ENCODE measurements around the gene FBXO38. TPM values are rescaled to one million over a fixed set of nuclear protein-coding genes. Genes with fewer than 3 reads are reported as not detected.
A peak's percentile ranks its signal among the peaks of the same experiment; 100 is the strongest.

Gene FBXO38
- polyA plus RNA-seq, 1 of the 3 experiments (the other 2 are of a cell fraction), result 15.5 TPM

DNA sequence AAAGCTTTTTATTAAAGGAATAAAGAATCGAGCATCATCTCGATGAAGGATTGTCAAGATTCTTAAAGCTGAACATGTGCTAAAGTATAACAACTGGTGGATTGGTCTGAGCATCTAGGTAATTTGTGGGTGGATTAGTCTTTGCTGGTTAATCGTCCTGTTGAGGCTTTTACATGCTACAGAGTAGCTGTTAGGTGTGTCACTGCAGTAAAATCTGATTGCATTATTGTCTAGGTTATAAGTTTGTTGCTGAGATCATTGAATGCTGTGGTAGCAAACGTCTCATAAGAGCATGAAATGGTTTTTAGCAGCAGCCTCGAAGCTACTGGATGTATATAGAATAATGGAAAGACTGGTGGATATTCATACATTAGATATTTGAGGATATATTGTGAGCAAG lies 7.2 kb downstream of the FBXO38 start:
- peaks cover 0 to 5% of the 10 kb centered on the region in 2 experiments; a peak in 2 of 4 replicates for H3K4me1 ChIP-seq (ENCODE audit: control insufficient read depth in 1 of 2, insufficient read depth in 2 of 2, low read depth in 1 of 2, low read length in 1 of 2)
- H3K9ac ChIP-seq, result no peak overlapping the region; the same call in 1 of the 2 replicates
- CTCF ChIA-PET, result interaction anchor here (0.9 to 1.8 kb wide), 3 partner anchors 19 to 340 kb away, joined by 3 to 10 read pairs (median 4); no protein-coding TSS in a partner anchor
- H3K27ac ChIP-seq (ENCODE audit: low read depth in 2 of 2, low read length in 1 of 2), result peak overlapping the region in 1 of 2 experiments; percentile 72; a peak in 2 of 4 replicates
- peaks cover 86% of the 10 kb centered on the region for H3K79me2 ChIP-seq (ENCODE audit: insufficient read depth)
- no peaks in the 10 kb centered on the region for H3K27me3 ChIP-seq (ENCODE audit: insufficient read depth)
- H3K9me2 ChIP-seq, result no peaks in the 10 kb centered on the region
- 73% methylated on average over 5 of the region's 5 CpGs for WGBS (ENCODE audit: low lambda C conversion rate)
- no peak overlapping the region for H3K4me3 ChIP-seq (ENCODE audit: low read depth in 2 of 2, low read length in 1 of 2)
- H4K20me1 ChIP-seq (ENCODE audit: insufficient read depth), result peaks cover 66% of the 10 kb centered on the region
- H3K9me3 ChIP-seq, result no peaks in the 10 kb centered on the region
- POLR2A ChIA-PET, result no interaction called here
- no peak overlapping the region for H3K4me2 ChIP-seq
- DNase-seq, result no peak
- peaks cover 36 to 40% of the 10 kb centered on the region in 2 experiments for H3K36me3 ChIP-seq (replicated peaks in 1 of 2; ENCODE audit: control insufficient read depth in 1 of 2, insufficient read depth in 2 of 2, low read length in 1 of 2)
- H3F3A ChIP-seq (replicated peaks; ENCODE audit: insufficient read depth), result no peaks in the 10 kb centered on the region
- no peak overlapping the region for H2AFZ ChIP-seq (ENCODE audit: low read depth)
- TF ChIP-seq, protein P1, sequence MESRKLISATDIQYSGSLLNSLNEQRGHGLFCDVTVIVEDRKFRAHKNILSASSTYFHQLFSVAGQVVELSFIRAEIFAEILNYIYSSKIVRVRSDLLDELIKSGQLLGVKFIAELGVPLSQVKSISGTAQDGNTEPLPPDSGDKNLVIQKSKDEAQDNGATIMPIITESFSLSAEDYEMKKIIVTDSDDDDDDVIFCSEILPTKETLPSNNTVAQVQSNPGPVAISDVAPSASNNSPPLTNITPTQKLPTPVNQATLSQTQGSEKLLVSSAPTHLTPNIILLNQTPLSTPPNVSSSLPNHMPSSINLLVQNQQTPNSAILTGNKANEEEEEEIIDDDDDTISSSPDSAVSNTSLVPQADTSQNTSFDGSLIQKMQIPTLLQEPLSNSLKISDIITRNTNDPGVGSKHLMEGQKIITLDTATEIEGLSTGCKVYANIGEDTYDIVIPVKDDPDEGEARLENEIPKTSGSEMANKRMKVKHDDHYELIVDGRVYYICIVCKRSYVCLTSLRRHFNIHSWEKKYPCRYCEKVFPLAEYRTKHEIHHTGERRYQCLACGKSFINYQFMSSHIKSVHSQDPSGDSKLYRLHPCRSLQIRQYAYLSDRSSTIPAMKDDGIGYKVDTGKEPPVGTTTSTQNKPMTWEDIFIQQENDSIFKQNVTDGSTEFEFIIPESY (IDR thresholded peaks at IDR 0.05; ENCODE audit: borderline replicate concordance, low read depth), result no peak
- TF ChIP-seq ELF1 (IDR thresholded peaks at IDR 0.05), result no peak

DNA sequence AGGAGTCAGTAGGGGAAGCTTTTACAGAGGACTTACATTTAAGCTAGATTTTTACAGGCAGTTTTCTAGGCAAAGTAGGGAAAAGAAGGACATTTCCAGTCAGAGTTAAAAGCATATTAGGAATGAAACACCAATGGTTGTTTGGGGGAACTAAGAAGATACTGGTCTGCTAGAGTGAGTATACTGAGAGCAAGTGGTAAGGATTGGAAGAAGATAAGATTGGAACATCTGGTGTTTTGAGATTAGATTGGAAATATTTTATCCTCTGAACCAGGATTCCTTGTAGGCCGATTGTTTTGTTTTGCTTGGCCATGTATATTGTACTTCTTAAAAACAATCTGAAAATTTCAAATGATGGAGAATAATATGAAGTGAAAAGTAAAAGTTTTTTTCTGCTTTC lies 7.7 kb downstream of the FBXO38 start:
- Histone ChIP-seq H3K27ac (ENCODE audit: low read depth in 2 of 2, low read length in 1 of 2) (peak overlapping the region in 1 of 2 experiments; percentile 72; a peak in 2 of 4 replicates), H3K27me3 (ENCODE audit: insufficient read depth) (no peaks in the 10 kb centered on the region), H3F3A (replicated peaks; ENCODE audit: insufficient read depth) (no peaks in the 10 kb centered on the region), H3K4me1 (ENCODE audit: control insufficient read depth in 1 of 2, insufficient read depth in 2 of 2, low read depth in 1 of 2, low read length in 1 of 2) (peaks cover 0 to 2% of the 10 kb centered on the region in 2 experiments; a peak in 1 of 4 replicates), H3K36me3 (replicated peaks in 1 of 2; ENCODE audit: control insufficient read depth in 1 of 2, insufficient read depth in 2 of 2, low read length in 1 of 2) (peaks cover 40 to 45% of the 10 kb centered on the region in 2 experiments), H3K79me2 (ENCODE audit: insufficient read depth) (peaks cover 85% of the 10 kb centered on the region), H2AFZ (ENCODE audit: low read depth) (no peak overlapping the region), H3K4me2 (no peak overlapping the region), H3K9me3 (no peaks in the 10 kb centered on the region), H3K9me2 (no peaks in the 10 kb centered on the region), H3K9ac (no peak overlapping the region; the same call in 1 of the 2 replicates), H4K20me1 (ENCODE audit: insufficient read depth) (peaks cover 61% of the 10 kb centered on the region), H3K4me3 (ENCODE audit: low read depth in 2 of 2, low read length in 1 of 2) (no peak overlapping the region)
- ChIA-PET POLR2A (no interaction called here), CTCF (interaction anchor here (0.9 to 1.8 kb wide), 2 partner anchors 18 to 339 kb away, joined by 3 to 10 read pairs; no protein-coding TSS in a partner anchor)
- peak; percentile 23 for DNase-seq
- 26% methylated on average over 1 of the region's 1 CpG for WGBS (ENCODE audit: low lambda C conversion rate)
- TF ChIP-seq RCOR1 (IDR thresholded peaks at IDR 0.05; ENCODE audit: low read length) (no peak), NFIC (IDR thresholded peaks at IDR 0.05; ENCODE audit: borderline replicate concordance) (no peak), FOXM1 (IDR thresholded peaks at IDR 0.05; ENCODE audit: low read depth) (no peak), TEAD4 (IDR thresholded peaks at IDR 0.05; ENCODE audit: borderline replicate concordance, insufficient read depth) (no peak), POLR2AphosphoS5 (IDR thresholded peaks at IDR 0.05; ENCODE audit: low read depth, low read length) (no peak), MXI1 (IDR thresholded peaks at IDR 0.05; ENCODE audit: low read depth, low read length) (no peak), GATA2 (CRISPR knock-in tag; IDR thresholded peaks at IDR 0.05) (no peak), ELF1 (IDR thresholded peaks at IDR 0.05) (no peak)
- TF ChIP-seq, protein P2, sequence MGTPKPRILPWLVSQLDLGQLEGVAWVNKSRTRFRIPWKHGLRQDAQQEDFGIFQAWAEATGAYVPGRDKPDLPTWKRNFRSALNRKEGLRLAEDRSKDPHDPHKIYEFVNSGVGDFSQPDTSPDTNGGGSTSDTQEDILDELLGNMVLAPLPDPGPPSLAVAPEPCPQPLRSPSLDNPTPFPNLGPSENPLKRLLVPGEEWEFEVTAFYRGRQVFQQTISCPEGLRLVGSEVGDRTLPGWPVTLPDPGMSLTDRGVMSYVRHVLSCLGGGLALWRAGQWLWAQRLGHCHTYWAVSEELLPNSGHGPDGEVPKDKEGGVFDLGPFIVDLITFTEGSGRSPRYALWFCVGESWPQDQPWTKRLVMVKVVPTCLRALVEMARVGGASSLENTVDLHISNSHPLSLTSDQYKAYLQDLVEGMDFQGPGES (IDR thresholded peaks at IDR 0.05; ENCODE audit: low read depth, low read length), result no peak
